HG03108 (cell line): ENCODE measurements around the gene CDHR2.

Experiments
- ATAC-seq: cut with Tn5 transposase; IDR thresholded peaks from one replicate; pipeline ENCODE4 v1.9.1; 2021; ENCODE audit warnings: moderate library complexity; ENCODE audit not compliant: unreplicated experiment

Gene CDHR2

DNA sequence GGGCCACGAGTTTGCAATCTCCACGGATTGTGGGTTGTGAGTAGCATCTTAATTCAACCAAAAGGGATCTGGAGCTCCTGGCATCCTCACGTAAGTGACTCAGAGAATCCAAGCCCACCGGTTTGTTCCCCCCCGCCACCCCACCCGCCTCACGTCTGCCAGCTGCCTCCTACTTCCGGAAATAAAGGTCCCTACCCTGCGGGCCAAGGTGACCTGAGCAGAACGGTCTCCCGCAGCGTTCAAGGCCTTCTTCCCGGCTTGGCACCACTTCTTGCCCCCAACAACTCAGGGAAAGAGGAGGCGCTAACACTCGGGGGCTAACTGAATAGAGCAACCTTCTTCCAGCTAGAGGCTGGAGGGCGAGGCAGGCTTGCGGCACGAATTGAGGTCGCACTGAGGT lies 69.6 kb downstream of the CDHR2 start:
- no peak for ATAC-seq

DNA sequence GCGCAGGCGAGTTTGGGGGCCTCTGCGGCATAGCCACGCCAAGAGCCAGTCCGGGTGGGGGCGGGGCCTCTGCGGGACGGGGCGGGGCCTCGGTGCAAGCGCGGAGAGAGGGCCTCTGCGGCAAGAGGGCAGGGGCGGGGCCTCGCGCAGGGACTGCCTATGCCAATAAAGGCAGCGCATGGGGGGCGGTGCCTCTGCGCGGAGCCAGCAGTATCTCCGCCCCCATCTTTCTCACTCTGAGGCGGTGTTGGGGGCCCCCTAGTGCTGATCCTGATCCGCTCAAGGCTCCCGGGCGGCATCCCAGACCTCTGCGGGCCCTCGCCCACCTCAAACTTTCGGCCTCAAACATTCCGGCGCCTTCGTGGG lies 70.0 kb downstream of the CDHR2 start:
- peak; percentile 54 for ATAC-seq

DNA sequence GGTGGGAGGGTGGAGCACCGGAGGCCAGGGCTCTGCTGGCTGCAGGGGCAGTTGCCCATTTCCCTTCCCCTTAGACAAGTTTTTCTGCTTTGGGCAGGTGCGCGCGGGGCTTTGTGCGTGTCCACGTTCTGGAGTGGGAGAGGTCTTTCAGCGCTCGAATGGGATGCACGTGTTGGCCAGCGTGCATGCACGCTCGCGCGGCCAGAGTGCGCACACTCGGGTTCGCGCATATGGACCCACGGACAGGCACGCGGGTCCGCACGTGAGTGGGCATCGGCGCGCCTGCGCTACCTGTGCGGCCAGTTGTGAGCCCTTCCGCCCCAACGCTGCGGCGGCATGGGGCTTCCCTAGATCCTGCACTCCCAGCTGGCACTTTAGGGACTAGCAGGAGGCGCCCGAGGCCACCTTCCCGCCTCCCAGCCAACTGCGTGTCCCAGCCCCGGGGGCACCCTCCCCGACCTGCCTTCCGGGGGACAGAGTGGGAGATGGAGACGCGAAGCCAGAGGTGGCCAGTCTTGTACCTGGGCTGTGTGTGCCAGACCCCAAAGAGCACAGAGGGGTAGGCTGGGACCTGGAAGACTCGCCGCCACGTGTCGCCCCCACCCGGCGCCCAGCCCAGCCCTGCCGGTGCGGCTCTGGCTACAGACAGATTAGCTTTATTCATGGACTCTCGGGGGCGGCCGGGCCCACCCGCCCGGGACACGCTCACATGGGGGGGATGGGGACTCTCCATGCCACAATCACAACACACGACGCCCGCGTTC lies 70.6 kb downstream of the CDHR2 start:
- no peak for ATAC-seq

DNA sequence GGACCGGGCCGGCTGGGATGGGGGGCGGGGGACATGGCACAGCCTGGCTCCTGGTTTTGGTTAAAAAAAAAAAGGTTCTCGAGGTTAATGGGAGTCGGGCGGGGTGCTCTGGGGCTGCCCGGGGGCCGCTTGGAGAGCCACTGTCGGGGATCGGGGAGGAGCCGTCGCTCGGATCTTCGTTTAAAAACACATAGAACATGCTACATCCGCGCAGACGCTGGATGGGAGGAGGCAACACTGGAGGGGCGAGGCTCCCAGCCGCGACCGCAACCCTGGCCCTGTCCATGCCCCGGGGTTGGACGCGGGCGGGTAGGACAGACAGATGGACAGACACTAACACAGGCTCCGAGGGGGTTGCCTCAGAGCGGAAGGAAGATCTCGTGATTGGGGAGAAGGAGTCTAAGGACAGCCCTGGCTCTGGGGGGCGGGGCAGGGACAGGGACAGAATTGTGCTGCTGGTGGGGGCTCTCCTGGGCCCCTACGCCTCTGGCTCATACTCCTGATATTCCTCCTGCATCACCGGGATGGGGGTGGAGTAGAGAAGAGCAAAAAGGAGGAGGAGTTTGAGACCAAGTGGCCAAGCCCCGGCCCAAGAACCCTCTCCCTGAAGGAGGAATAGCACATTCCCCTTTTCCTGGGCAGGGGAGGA lies 71.3 kb downstream of the CDHR2 start:
- no peak for ATAC-seq

DNA sequence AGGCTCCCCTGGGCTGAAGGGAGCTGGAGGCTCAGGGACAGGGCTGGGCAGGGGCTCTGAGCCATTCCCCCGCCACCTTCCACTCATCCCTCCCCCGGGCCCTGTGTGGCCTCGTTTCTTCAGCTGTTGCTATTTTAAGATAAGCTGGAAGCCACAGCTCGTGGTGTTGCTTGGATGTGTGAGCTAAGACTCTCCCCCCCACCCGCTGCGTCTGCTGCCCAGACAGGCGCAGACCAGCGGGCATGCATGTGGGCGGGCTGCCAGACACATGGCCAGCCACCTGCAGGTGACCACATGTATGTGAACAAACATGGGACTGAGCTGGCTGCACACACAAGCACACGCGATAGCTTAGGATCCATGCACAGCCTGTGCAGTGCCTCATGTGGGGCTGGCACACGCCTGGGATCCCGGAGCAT lies 72.5 kb downstream of the CDHR2 start:
- ATAC-seq, result no peak

DNA sequence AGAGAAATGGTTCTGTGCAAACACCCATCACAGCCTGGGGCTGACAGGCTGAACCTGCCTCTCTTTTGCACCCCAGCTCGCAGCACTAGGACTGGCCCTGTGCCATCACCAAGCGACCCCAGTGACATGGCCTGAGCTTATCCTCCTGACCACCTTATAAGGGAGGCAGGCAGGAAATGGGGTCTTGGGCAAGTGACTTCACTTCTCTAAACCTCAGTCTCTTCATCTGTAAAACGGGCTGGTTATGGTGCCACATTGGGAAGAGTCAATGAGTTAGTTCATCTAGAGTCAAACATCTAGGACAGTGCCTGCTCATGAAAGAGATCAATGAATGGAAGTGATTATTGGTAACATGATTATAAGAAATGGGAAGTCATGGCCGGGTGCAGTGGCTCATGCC lies 75.0 kb downstream of the CDHR2 start:
- no peak for ATAC-seq

DNA sequence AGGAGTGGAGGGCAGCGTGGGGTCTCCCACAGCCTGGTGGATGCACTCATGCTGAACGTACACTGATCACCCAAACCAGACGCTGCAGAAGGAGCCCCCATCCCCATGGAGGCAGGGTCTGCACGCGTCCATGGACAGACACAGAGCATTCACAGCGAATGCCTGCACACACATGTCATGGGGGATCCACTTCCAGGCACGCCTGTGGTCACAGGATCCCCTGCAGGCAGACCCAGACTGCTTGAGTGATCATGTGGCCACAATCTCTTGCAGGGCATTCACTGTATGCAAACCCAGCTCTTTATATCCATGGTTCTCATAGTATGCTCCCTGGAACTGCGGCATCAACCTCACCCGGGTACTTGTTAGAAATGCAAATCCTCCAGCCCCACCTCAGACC lies 75.8 kb downstream of the CDHR2 start:
- no peak for ATAC-seq

DNA sequence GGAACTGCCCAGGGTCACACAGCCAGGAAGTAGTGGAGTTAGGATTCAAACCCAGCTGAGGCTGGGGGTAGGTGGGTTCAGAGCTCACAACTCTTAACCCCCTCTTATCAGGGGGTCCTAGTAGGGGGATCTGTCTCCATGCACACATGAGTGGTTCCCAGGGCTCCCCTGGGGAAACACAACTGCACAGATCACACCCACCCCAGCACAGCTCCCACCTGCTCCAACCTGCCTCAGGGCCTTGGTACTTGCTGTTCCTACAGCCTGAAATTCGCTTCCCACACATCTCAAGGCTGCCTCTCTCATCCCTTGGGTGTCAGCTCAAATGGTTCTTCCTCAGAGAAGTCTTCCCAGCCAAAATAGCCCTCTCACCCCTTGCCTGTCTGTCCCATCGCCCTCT lies 76.4 kb downstream of the CDHR2 start:
- no peak for ATAC-seq

DNA sequence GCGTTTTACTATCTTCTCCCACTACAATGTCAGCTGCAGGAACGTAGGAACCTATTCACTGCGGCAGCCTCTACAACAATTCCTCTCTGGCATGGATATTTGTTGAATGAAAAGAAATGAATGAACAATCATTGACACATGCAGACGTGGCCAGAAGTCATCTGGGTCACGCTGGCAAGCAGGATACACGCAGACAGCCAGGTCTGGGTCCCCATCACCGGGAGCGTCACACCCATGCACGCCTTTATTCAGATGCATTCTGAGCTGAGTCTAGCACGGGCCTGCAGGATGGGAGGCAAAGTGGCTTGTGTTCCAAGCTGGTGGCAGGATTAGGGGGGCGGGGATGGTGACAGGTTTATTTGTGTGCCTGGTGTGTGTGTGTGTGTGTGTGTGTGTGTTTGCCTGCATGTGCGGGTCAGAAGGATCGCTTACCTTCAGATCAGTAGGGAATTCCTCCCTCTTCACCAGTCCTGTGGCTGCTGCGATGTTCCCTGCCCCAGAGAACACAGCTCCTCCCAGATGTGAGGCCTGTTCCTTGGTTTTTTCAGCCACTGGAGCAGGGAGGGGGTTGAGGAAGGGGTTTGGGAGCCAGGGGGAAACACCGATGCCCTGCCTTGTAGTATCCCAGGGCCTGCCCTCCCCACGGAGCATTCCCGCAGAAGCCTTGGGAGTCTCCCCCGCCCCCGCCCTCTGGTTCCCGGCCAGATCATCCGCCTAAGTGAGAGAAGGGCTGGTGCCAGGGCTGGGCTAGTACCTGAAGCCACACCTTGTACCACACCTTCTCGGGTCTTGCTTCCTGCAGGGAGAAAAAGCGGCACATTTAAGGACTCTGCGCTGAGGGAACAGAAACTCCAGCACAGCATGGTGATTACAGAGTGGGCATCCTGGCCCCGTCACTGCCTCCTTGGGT lies 77.1 kb downstream of the CDHR2 start:
- ATAC-seq, result no peak

DNA sequence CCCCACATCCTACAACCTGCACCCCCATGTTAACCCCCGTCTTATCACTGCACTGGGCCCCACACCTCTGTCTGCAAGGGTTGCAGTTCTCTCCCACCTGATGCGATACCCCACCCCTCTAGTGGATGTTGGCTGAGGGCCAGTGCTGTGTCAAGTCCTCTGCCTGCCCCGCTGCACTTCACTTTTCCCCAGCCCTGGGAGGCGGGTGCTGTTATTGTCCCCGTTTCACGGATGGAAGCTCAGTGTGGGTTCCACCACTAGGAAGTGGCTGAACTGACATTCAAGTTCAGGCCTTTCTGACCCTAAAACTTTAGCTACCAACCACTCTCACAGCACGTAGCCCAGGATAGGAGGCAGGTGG lies 77.7 kb downstream of the CDHR2 start:
- ATAC-seq, result no peak

DNA sequence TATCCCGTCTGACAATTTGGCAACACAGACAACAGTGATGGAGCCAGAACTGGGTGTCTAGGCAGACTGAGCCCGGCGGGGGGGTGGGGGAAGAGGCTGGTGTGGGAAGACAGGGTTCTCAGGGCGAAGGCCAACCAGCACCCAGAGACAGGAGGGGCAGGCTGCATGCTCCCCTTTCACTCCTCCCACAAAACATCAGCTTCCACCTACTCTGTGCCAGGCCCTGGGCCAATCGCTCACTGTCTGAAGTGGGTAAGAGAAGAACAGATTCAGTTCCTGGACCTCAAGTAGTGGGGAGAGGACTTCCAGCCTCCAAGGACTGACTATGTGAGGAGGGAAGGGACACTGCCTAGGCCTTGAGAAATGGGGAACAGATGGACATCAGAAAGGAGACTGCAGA lies 78.4 kb downstream of the CDHR2 start:
- no peak for ATAC-seq

DNA sequence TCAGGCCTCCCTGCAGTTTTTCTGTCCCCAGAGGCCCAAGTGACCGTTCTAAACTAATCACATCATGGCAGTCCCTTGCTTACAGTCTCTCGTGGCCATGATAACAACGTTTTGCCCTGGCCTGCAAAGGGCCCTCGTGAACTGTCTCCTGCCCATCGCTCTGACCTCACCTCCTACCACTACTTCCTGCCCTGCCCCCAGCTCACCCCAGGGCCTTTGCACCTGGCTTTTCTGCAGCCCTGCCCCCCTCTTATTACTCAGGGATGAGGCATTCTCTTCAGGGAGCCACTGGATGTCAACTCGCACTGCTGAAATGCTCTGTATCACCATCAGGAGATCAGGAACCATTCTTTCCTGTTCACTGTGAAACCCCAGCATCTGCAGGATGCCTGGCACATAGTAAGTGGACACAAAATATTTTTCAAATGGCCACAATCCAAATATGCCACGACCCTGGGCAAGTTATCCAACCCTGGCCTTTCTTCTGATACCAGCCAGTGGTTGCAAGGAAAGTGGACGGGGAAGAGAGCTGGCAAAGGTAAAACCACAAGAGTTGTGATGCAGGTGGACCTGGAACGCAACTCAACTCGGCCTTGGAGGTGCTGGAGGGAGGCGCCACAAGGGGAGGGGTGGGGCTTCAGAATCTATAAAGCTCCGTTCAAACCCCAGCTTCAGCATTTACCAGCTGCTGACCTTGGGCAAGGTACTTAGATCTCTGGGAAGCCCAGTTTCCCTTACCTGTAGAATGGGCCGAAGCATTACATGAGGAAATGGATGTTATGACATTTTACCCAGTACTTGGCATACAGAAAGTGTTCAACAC lies 79.5 kb downstream of the CDHR2 start:
- ATAC-seq, result no peak

DNA sequence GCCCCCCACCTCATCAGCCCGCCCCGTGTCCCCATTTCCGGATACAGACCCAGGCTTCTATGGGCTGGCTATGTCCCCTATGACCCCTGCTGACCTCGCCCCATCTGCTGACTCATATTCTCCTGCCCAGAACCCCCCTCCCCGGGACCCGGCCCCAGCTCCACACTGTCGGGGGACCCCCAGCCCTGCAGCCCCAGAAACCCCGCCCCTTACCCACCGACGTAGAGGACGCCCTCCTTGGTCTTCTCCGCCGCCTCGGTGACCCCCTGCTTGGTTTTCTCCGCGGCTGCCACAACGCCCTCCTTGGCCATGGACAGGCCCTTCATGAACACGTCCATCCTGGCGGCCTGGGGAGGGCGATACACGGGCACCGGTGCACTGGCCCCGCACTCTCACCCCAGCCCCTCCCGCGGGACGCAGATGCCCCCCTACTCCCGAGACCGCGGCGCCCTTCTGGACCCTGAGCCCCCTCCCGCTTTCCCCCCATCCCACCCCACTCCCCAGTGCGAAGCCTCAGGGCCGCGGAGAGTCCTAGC lies 80.2 kb downstream of the CDHR2 start:
- no peak for ATAC-seq

DNA sequence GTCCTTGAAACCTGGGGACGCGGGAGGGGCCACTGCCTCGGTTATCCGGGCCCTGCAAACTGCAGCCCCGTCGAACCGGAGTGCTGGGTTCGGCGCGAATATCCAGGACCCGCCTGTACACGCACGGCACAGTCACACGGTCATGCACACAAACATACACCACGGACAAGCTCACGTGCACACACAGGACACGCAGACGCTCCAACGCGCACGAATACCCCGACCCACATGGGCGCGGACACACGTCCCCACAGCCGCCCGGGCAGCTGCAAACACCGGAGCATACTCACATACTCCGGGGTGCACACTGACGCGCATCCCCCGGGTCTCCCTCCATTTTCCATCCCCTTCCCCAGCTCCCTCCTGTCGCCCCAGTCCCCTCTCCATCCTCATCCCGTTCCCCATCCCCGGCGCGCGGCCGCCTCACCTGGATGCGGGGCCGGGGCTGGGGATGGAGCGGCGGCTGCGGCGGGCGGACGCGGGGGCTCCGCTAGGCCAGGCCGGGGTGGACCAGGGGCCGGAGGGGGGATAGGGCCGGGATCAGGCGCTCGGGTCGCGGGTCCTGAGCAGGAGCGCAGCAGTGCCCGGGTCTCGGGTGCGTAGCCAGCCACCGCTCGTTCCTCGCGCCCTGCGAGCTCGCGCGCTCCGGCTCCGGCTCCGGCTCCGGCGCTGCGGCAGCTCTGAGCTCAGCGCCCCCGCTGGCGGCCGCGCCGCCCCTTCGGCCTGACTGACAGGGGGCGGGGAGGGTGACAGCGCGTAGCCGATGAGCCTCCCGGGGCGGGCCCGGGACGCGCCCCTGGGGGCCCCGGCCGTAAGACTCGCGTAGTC lies 80.9 kb downstream of the CDHR2 start, which contains the start of the genes EIF4E1B and SNCB:
Gene EIF4E1B, plus strand, starts transcription at position 823 of the 828 bp plus-strand sequence. CDS start 12,113 bp downstream, outside the sequence.
Gene SNCB, minus strand, starts transcription at position 682 of the 828 bp plus-strand sequence. CDS start 880 bp downstream, outside the sequence.
- peak; percentile 66 for ATAC-seq

DNA sequence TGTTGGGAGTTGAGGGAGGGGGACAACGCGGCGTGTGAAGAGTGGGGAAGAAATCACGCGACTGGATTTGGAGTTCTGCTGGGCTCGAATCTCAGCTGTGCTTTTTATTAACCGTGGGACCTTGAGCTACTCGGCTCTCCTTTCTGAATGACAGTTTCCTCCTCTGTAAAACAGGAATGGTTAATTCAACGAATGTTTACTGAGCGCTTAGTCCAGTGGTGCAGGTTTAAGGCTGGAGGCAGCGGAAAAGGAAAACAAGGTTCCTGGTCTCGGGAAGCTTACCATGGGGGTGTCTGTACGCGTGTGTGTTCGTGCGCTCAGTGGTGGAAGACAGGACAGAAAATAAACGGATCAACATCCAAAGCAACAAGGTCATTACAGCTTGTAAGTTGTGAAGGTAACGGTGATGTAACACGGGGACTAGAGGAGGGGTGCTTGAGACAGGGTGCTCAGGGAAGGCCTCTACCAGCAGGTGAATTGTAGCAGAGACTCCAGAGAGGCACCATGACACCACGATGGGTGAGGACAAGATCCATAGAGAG lies 81.6 kb downstream of the CDHR2 start:
- ATAC-seq, result no peak

DNA sequence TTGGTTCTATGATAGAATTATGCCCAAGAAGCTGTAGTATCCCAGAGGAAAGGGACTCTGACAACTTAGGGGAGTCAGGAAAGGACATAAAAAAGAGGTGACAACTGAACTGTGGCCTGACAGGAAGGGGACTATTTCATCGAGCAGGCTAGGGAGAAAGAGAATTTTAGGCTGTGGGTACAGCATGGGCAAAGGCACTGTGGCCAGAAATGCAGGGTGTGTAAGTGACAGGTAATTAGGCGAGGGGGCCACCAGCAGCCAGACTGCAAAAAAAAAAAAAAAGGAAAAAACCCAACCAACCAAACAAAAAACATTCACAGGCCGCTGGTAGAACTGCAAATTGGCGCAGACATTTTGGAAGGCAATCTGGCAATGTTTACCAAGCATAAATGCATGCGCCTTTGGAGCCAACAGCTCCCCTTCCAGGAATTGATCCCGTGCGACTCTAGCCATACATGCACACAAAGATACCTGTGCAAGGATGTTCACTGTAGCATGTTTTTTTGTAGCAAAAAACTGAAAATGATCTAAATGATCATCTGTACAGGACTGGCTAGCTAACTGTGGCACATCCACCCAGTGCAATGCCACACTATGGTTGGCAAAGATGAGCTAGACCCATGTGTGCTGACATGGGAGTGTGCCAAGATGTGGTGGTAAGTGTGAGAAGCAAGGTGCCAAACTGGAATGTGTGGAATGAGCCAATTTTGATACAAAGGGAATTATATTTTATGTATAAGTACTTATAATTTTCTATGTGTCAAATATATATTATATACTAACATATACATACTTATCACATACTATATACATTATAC lies 82.5 kb downstream of the CDHR2 start:
- ATAC-seq, result no peak

DNA sequence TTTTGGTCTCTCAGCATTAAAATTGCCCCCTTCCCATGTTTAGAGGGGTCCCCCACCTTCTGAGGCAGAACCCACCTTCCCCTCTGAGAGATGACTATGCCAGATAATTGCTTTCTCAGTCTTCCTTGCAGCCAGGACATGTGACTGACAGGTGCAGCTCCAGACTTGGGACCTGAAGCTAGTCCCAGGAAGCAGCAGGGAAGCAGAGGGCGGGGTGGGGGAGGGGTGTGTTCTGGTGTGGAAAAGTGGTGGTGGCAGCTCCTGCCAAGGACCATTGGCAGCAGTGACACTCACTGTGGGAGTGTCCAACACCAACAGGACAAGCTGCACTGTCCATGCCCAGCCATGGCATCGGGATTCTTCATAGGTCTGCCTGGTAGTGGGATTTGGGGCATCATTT lies 83.6 kb downstream of the CDHR2 start:
- ATAC-seq, result no peak

DNA sequence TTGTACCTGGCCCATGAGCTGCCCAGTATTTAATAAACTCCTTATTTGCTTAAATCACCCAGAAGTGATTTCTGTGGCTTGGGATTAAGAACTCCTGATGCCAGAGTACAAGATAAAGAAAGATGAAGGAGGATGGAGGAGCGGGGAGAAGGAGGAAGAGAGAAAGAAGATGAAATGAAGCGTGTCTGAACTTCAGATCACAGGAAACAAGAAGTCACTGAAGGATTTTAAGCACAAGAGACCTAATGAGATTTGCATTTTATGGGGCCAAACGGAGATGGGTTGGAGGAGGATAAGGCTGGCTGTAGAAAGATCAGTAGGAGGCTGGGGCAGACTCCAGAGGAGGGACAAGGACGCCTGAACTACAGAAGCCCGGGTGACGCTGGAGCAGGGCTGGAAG lies 84.5 kb downstream of the CDHR2 start:
- ATAC-seq, result no peak
